ENCODE data around the gene NEK7. TPM values are rescaled to one million over a fixed set of nuclear protein-coding genes. Genes with fewer than 3 reads are reported as not detected.
A peak's percentile ranks its signal among the peaks of the same experiment; 100 is the strongest.

The NEK7 gene
- total and polyA plus RNA-seq, 2 of the 4 experiments (the other 2 are of a cell fraction): 89.0 to 467 TPM

- BruUV-seq (replicated peaks): no TSS peak
- peaks cover 8 to 32% of the 10 kb centered on the region in 2 experiments; a peak in 3 of 4 replicates for H3K79me1 ChIP-seq (ENCODE audit: low read depth in 1 of 2, low read length in 2 of 2)
- no peak overlapping the region for H4K5ac ChIP-seq (ENCODE audit: low read depth, low read length)
- CTCF ChIA-PET: interaction anchor here (2.1 kb wide), 1 partner anchor 8 kb away, joined by 6 read pairs; no protein-coding TSS in a partner anchor
- no peak overlapping the region for H3K4me3 ChIP-seq (ENCODE audit: insufficient read depth, low read depth, low read length)
- ATAC-seq (ENCODE audit: low read depth) (no peak), DNase-seq (no peak)
- intact Hi-C loops (cut with micrococcal nuclease) (no loop called here), in situ Hi-C loops (cut with MboI; ENCODE audit: low sequenced_read_pairs) (loop anchor here (10.0 kb wide), 1 partner anchor 182 kb away; no protein-coding TSS in a partner anchor), dilution Hi-C loops (cut with HindIII; ENCODE audit: low sequenced_read_pairs, unreplicated experiment) (no loop called here)
- POLR2A ChIA-PET (ENCODE audit: unreplicated experiment): no interaction called here
- no peaks in the 10 kb centered on the region for H4K20me1 ChIP-seq (ENCODE audit: insufficient read depth, low read length)
- no peak overlapping the region for H3K18ac ChIP-seq (ENCODE audit: low read depth, low read length)
- H2BK20ac ChIP-seq (ENCODE audit: low read depth, low read length): no peak overlapping the region
- H2BK15ac ChIP-seq (ENCODE audit: low read depth, low read length): no peak overlapping the region
- no peak overlapping the region for H2AK5ac ChIP-seq (ENCODE audit: low read depth, low read length)
- no peaks in the 10 kb centered on the region for H3K27me3 ChIP-seq (ENCODE audit: control insufficient read depth, insufficient read depth, low read length)
- H2AK9ac ChIP-seq (replicated peaks; ENCODE audit: low read depth, low read length, poor library complexity): no peak overlapping the region
- H3K4me1 ChIP-seq (ENCODE audit: control insufficient read depth, insufficient read depth, low read length): peaks cover 9% of the 10 kb centered on the region
- H3K9me1 ChIP-seq (ENCODE audit: insufficient read depth, low read length): no peaks in the 10 kb centered on the region
- H3K4ac ChIP-seq (ENCODE audit: low read depth, low read length): no peak overlapping the region
- no peaks in the 10 kb centered on the region for H3K9me3 ChIP-seq (ENCODE audit: control insufficient read depth, insufficient read depth, low read length)
- H4K8ac ChIP-seq (ENCODE audit: low read depth in 2 of 2, low read length in 2 of 2): peak overlapping the region in 1 of 2 experiments; percentile 19; a peak in 1 of 4 replicates
- no peak overlapping the region for H2BK120ac ChIP-seq (ENCODE audit: low read depth, low read length)
- peak overlapping the region; percentile 84 for H2BK5ac ChIP-seq (ENCODE audit: low read depth, low read length, poor library complexity, severe bottlenecking)
- peaks cover 2% of the 10 kb centered on the region; the same call in 1 of the 2 replicates for H3K36me3 ChIP-seq (ENCODE audit: control insufficient read depth, insufficient read depth, low read length)
- peak overlapping the region; percentile 22; the same call in 1 of the 2 replicates for H3K4me2 ChIP-seq (ENCODE audit: low read depth, low read length)
- no peak overlapping the region for H3K27ac ChIP-seq (ENCODE audit: insufficient read depth, low read length)
- no peak overlapping the region for H2AFZ ChIP-seq (replicated peaks; ENCODE audit: low read length, poor library complexity)
- no peak overlapping the region for H3K23ac ChIP-seq (ENCODE audit: low read depth, low read length)
- WGBS, 2 experiments (ENCODE audit: extremely low coverage in 2 of 2, insufficient read length in 1 of 2): no CpG with 5 or more reads among the region's 5 CpGs
- H4K91ac ChIP-seq (ENCODE audit: insufficient read depth, low read depth, low read length): no peak overlapping the region
- TF ChIP-seq FOS (IDR thresholded peaks at IDR 0.05; ENCODE audit: low read depth, low read length): no peak
- TF ChIP-seq SMC3 (IDR thresholded peaks at IDR 0.05; ENCODE audit: low read depth, low read length): no peak
- TF ChIP-seq ELK1 (IDR thresholded peaks at IDR 0.05; ENCODE audit: borderline replicate concordance, low read depth, low read length): no peak
- no peak for TF ChIP-seq USF2 (IDR thresholded peaks at IDR 0.05; ENCODE audit: low read depth, low read length)
- TF ChIP-seq RAD21 (IDR thresholded peaks at IDR 0.05; ENCODE audit: low read length): no peak
- no peak for TF ChIP-seq POLR2A (IDR thresholded peaks at IDR 0.05; ENCODE audit: low read depth, low read length)
- no peak for TF ChIP-seq BHLHE40 (IDR thresholded peaks at IDR 0.05; ENCODE audit: low read depth, low read length)
- H3K56ac ChIP-seq (ENCODE audit: extremely low read depth, insufficient read depth, low read length): no peak overlapping the region; the same call in 1 of the 2 replicates
- no peak overlapping the region for H3K9ac ChIP-seq (ENCODE audit: low read depth, low read length)
- no peak overlapping the region; the same call in 1 of the 2 replicates for H3K14ac ChIP-seq (replicated peaks; ENCODE audit: low read depth, low read length)
Measured at GRCh38 chr1:198263186-198263585, 106.4 kb downstream of the NEK7 start.
